Measurements from ENCODE around the gene FBXW11. TPM values are rescaled to one million over a fixed set of nuclear protein-coding genes. Genes with fewer than 3 reads are reported as not detected.

FBXW11 gene
- total and polyA plus RNA-seq, 12 donors = 6.8 to 89.0 (median 60.3) TPM

- H3K27me3 ChIP-seq = no peaks in the 10 kb centered on the region
- no peak for TF ChIP-seq POLR2A (IDR thresholded peaks at IDR 0.05)
- TF ChIP-seq CTCF (IDR thresholded peaks at IDR 0.05) = no peak
- intact Hi-C loops (cut with DNase I) = loop anchor here in 1 of 2 donors (2.0 kb wide), 1 partner anchor 125 kb away; no protein-coding TSS in a partner anchor
- H3K27ac ChIP-seq = no peak overlapping the region
- H3K4me3 ChIP-seq = no peak overlapping the region
- DNase-seq = no peak
- no peaks in the 10 kb centered on the region for H3K9me3 ChIP-seq (replicated peaks in 1 of 3)
- 81 to 91% (median 87%) methylated on average over 3 of the region's 3 CpGs for WGBS, 4 donors
- H3K4me1 ChIP-seq (replicated peaks in 1 of 2) = no peaks in the 10 kb centered on the region
- H3K36me3 ChIP-seq (replicated peaks in 1 of 2) = no peaks in the 10 kb centered on the region
Measured at GRCh38 chr5:172038167-172038566, 31.7 kb upstream of the FBXW11 start.

GRCh38 chr5:172035049-172035448 is 28.6 kb upstream of the FBXW11 start:
- Histone ChIP-seq H3K36me3 (replicated peaks in 1 of 2) (no peaks in the 10 kb centered on the region), H3K27me3 (no peaks in the 10 kb centered on the region), H3K4me1 (replicated peaks in 1 of 2) (no peaks in the 10 kb centered on the region), H3K4me3 (no peak overlapping the region), H3K9me3 (replicated peaks in 1 of 3) (no peaks in the 10 kb centered on the region), H3K27ac (no peak overlapping the region)
- DNase-seq = no peak
- TF ChIP-seq POLR2A (IDR thresholded peaks at IDR 0.05) = no peak
- no peak for TF ChIP-seq CTCF (IDR thresholded peaks at IDR 0.05)
- intact Hi-C loops (cut with DNase I) = no loop called here
- WGBS, 4 donors = 66 to 79% (median 74%) methylated on average over 2 of the region's 2 CpGs

GRCh38 chr5:172031894-172032461 is 25.5 kb upstream of the FBXW11 start:
- H3K4me3 ChIP-seq = no peak overlapping the region
- no peaks in the 10 kb centered on the region for H3K27me3 ChIP-seq
- H3K36me3 ChIP-seq (replicated peaks in 1 of 2) = no peaks in the 10 kb centered on the region
- intact Hi-C loops (cut with DNase I) = no loop called here
- H3K4me1 ChIP-seq (replicated peaks in 1 of 2) = no peaks in the 10 kb centered on the region
- no peak for DNase-seq
- H3K9me3 ChIP-seq (replicated peaks in 1 of 3) = no peaks in the 10 kb centered on the region
- TF ChIP-seq CTCF (IDR thresholded peaks at IDR 0.05) = no peak
- no peak for TF ChIP-seq POLR2A (IDR thresholded peaks at IDR 0.05)
- no peak overlapping the region for H3K27ac ChIP-seq
- WGBS, 4 donors = 94 to 99% (median 96%) methylated on average over 4 of the region's 4 CpGs

GRCh38 chr5:172029876-172030275 is 23.4 kb upstream of the FBXW11 start:
- no peak overlapping the region for H3K4me3 ChIP-seq
- no peaks in the 10 kb centered on the region for H3K9me3 ChIP-seq (replicated peaks in 1 of 3)
- intact Hi-C loops (cut with DNase I) = no loop called here
- H3K27ac ChIP-seq = no peak overlapping the region
- no peak for DNase-seq
- H3K4me1 ChIP-seq (replicated peaks in 1 of 2) = no peaks in the 10 kb centered on the region
- TF ChIP-seq POLR2A (IDR thresholded peaks at IDR 0.05) (no peak), CTCF (IDR thresholded peaks at IDR 0.05) (no peak)
- no peaks in the 10 kb centered on the region for H3K36me3 ChIP-seq (replicated peaks in 1 of 2)
- H3K27me3 ChIP-seq = no peaks in the 10 kb centered on the region

Data from adrenal gland (tissue), 12 donors.